Stimulated activated CD8-positive, alpha-beta memory T cell treated with anti-CD3 and anti-CD28 coated beads, Interleukin-12 subunit alpha, Interleukin-12 subunit beta, amount 100 ng/mL, for 24 hours (primary cell): ENCODE measurements around the gene PITX2.

ENCODE experiments used
- DNase-seq: peaks from one replicate; pipeline ENCODE4 v3.0.0-alpha.2; 2020; ENCODE audit errors: extremely low read depth

PITX2 gene

GRCh38 chr4:110624398-110624780 lies 1.5 kb upstream of the PITX2 start:
- DNase-seq, result no peak

GRCh38 chr4:110623718-110624397 lies 981 bp upstream of the PITX2 start:
- no peak for DNase-seq

- DNase-seq, result no peak
Measured at GRCh38 chr4:110621839-110622751, 782 bp downstream of the PITX2 start.

- no peak for DNase-seq
Measured at GRCh38 chr4:110621328-110621812, 1.5 kb downstream of the PITX2 start.

- no peak for DNase-seq
Measured at GRCh38 chr4:110620691-110621327, 2.1 kb downstream of the PITX2 start.

- no peak for DNase-seq
Measured at GRCh38 chr4:110620322-110620690, 2.6 kb downstream of the PITX2 start.

GRCh38 chr4:110619463-110620247 lies 3.2 kb downstream of the PITX2 start:
- no peak for DNase-seq

GRCh38 chr4:110618581-110619462 lies 4.1 kb downstream of the PITX2 start:
- DNase-seq, result no peak

- no peak for DNase-seq
Measured at GRCh38 chr4:110617646-110618580, 5.0 kb downstream of the PITX2 start.

GRCh38 chr4:110617075-110617640 lies 5.7 kb downstream of the PITX2 start:
- DNase-seq, result no peak

GRCh38 chr4:110616238-110617074 lies 6.4 kb downstream of the PITX2 start:
- DNase-seq, result no peak

- DNase-seq, result no peak
Measured at GRCh38 chr4:110615353-110616237, 7.3 kb downstream of the PITX2 start.

- no peak for DNase-seq
Measured at GRCh38 chr4:110614976-110615352, 7.9 kb downstream of the PITX2 start.

- no peak for DNase-seq
Measured at GRCh38 chr4:110614173-110614963, 8.5 kb downstream of the PITX2 start.

- DNase-seq, result no peak
Measured at GRCh38 chr4:110613745-110614144, 9.1 kb downstream of the PITX2 start.

GRCh38 chr4:110612631-110613269 lies 10.1 kb downstream of the PITX2 start:
- no peak for DNase-seq
